HEK293 (cell line): Measurements from ENCODE around the gene KIR3DL3.
"Not testable (repeated sequence)": the region's sequence is repeated elsewhere in the genome, so short reads cannot be mapped to it uniquely, and the experiment has no call there.

Source experiments
- CTCF ChIP-seq: fragments of 450-650 bp; formaldehyde crosslinking; IDR thresholded peaks from 2 replicates; pipeline ENCODE4 v1.5.1; 2016; ENCODE audit warnings: missing biosample characterization, missing genetic modification characterization
- PRDM10 ChIP-seq: fragments of 450-650 bp; formaldehyde crosslinking; IDR thresholded peaks from 2 replicates; pipeline ENCODE4 v1.5.1; 2016; ENCODE audit warnings: missing biosample characterization, missing genetic modification characterization
- ZBTB44 ChIP-seq: fragments of 450-650 bp; IDR thresholded peaks from 2 replicates; pipeline ENCODE4 v1.5.1; 2018; ENCODE audit warnings: missing biosample characterization, mild to moderate bottlenecking, missing genetic modification characterization
- ZNF112 ChIP-seq: fragments of 450-650 bp; formaldehyde crosslinking; IDR thresholded peaks from 2 replicates; pipeline ENCODE4 v1.5.0; 2017; ENCODE audit warnings: missing biosample characterization, missing genetic modification characterization
- ZSCAN30 ChIP-seq: fragments of 450-650 bp; IDR thresholded peaks from 2 replicates; pipeline ENCODE4 v1.5.1; 2018; ENCODE audit warnings: missing biosample characterization, mild to moderate bottlenecking, missing genetic modification characterization, moderate library complexity
- ZSCAN4 ChIP-seq: fragments of 450-650 bp; formaldehyde crosslinking; IDR thresholded peaks from 2 replicates; pipeline ENCODE4 v1.5.1; 2017; ENCODE audit warnings: missing biosample characterization, missing genetic modification characterization
- TF ChIP-seq, protein P1 (sequence below): fragments of 450-650 bp; formaldehyde crosslinking; IDR thresholded peaks from 2 replicates; pipeline ENCODE4 v1.5.1; 2016; ENCODE audit warnings: missing biosample characterization, missing genetic modification characterization, low read depth
- TF ChIP-seq, protein P2 (sequence below): fragments of 450-650 bp; formaldehyde crosslinking; IDR thresholded peaks from 2 replicates; pipeline ENCODE4 v1.5.1; 2016; ENCODE audit warnings: missing biosample characterization, missing genetic modification characterization
- TF ChIP-seq, protein P3 (sequence below): sonication (generic); formaldehyde crosslinking; IDR thresholded peaks from 2 replicates; pipeline ENCODE4 v1.8.1; 2022; ENCODE audit warnings: mild to moderate bottlenecking, moderate library complexity, missing genetic modification reagents

DNA sequence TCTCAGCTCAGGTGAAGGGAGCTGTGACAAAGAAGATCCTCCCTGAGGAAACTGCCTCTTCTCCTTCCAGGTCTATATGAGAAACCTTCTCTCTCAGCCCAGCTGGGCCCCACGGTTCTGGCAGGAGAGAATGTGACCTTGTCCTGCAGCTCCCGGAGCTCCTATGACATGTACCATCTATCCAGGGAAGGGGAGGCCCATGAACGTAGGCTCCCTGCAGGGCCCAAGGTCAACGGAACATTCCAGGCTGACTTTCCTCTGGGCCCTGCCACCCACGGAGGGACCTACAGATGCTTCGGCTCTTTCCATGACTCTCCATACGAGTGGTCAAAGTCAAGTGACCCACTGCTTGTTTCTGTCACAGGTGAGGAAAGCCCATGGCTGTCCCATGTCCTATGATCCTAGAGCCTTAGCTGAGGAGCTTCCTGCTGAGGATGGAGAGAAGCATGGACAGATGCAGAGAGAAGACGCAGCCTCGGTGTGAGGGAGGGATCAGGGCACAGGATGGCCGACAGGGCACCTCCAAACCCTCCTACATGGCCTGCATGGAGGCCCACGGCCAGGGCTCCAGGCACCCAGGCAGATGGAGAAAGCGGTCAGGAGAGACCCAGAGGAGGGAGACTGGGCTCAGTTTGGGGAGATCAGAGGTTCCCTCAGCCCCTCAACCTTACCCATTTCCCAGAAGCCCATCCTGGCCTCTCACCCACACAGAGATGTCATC, 51.0 kb downstream of the KIR3DL3 start:
- TF ChIP-seq, protein P1, sequence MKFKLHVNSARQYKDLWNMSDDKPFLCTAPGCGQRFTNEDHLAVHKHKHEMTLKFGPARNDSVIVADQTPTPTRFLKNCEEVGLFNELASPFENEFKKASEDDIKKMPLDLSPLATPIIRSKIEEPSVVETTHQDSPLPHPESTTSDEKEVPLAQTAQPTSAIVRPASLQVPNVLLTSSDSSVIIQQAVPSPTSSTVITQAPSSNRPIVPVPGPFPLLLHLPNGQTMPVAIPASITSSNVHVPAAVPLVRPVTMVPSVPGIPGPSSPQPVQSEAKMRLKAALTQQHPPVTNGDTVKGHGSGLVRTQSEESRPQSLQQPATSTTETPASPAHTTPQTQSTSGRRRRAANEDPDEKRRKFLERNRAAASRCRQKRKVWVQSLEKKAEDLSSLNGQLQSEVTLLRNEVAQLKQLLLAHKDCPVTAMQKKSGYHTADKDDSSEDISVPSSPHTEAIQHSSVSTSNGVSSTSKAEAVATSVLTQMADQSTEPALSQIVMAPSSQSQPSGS: not testable (repeated sequence)
- not testable (repeated sequence) for TF ChIP-seq CTCF; ZNF112 (tag by site-specific recombination); PRDM10 (tag by site-specific recombination); ZSCAN30; ZSCAN4 (tag by site-specific recombination); ZBTB44 (tag by site-specific recombination)
- TF ChIP-seq, protein P2, sequence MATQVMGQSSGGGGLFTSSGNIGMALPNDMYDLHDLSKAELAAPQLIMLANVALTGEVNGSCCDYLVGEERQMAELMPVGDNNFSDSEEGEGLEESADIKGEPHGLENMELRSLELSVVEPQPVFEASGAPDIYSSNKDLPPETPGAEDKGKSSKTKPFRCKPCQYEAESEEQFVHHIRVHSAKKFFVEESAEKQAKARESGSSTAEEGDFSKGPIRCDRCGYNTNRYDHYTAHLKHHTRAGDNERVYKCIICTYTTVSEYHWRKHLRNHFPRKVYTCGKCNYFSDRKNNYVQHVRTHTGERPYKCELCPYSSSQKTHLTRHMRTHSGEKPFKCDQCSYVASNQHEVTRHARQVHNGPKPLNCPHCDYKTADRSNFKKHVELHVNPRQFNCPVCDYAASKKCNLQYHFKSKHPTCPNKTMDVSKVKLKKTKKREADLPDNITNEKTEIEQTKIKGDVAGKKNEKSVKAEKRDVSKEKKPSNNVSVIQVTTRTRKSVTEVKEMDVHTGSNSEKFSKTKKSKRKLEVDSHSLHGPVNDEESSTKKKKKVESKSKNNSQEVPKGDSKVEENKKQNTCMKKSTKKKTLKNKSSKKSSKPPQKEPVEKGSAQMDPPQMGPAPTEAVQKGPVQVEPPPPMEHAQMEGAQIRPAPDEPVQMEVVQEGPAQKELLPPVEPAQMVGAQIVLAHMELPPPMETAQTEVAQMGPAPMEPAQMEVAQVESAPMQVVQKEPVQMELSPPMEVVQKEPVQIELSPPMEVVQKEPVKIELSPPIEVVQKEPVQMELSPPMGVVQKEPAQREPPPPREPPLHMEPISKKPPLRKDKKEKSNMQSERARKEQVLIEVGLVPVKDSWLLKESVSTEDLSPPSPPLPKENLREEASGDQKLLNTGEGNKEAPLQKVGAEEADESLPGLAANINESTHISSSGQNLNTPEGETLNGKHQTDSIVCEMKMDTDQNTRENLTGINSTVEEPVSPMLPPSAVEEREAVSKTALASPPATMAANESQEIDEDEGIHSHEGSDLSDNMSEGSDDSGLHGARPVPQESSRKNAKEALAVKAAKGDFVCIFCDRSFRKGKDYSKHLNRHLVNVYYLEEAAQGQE: not testable (repeated sequence)
- TF ChIP-seq, protein P3, sequence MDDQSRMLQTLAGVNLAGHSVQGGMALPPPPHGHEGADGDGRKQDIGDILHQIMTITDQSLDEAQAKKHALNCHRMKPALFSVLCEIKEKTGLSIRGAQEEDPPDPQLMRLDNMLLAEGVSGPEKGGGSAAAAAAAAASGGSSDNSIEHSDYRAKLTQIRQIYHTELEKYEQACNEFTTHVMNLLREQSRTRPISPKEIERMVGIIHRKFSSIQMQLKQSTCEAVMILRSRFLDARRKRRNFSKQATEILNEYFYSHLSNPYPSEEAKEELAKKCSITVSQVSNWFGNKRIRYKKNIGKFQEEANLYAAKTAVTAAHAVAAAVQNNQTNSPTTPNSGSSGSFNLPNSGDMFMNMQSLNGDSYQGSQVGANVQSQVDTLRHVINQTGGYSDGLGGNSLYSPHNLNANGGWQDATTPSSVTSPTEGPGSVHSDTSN (CRISPR knock-in tag): not testable (repeated sequence)
